A549 (cell line): ENCODE results near the gene TMEM203. TPM values are rescaled to one million over a fixed set of nuclear protein-coding genes. Genes with fewer than 3 reads are reported as not detected.

ENCODE experiments used
- ATAC-seq, 2 experiments: fragments of 200-7000 bp in 1 of 2; fragments of >200 bp in 1 of 2; cut with Nextera tagmentation in 1 of 2; cut with Tn5 transposase in 1 of 2; 3 replicates each; pipeline versions ENCODE4 v1.8.0 to v1.9.1; 2018 to 2020; ENCODE audit warnings: mild to moderate bottlenecking in 1 of 2, moderate library complexity in 1 of 2
- CTCF ChIA-PET: fragments of 300-600 bp; sonication (Branson Sonifier 250); formaldehyde crosslinking; extraction: SDS; loops from one replicate; lab custom pipeline; 2021; ENCODE audit warnings: antibody characterized with exemption, inconsistent platforms; lab: Yijun Ruan, JAX
- POLR2A ChIA-PET: fragments of 350-600 bp; formaldehyde crosslinking; extraction: SDS; loops from one replicate; lab custom pipeline; 2021; ENCODE audit warnings: antibody characterized with exemption, inconsistent platforms; lab: Yijun Ruan, JAX
- DNase-seq, 2 experiments: peaks; one replicate each; pipeline versions ENCODE4 v3.0.0 to v3.0.0-alpha.2; 2011 to 2016; ENCODE audit warnings: low read depth in 1 of 2, low spot score in 1 of 2
- FAIRE-seq: peaks from 2 replicates; lab custom pipeline; 2011; peaks lifted over from hg19 to GRCh38; lab: Jason Lieb, UNC
- H3K27ac ChIP-seq, 2 experiments: fragments of >200 bp; sonication (Bioruptor Twin); formaldehyde crosslinking; 3 replicates each; pipeline ENCODE4 v1.5.1; 2016 to 2017
- H3K4me1 ChIP-seq: fragments of >200 bp; sonication (Bioruptor Twin); formaldehyde crosslinking; 3 replicates; pipeline ENCODE4 v1.6.1; 2016
- H3K4me2 ChIP-seq: fragments of >200 bp; sonication (Bioruptor Twin); formaldehyde crosslinking; 3 replicates; pipeline ENCODE4 v1.6.1; 2016
- H3K4me3 ChIP-seq: fragments of >200 bp; sonication (Bioruptor Twin); formaldehyde crosslinking; 3 replicates; pipeline ENCODE4 v1.5.1; 2016
- H3K9me3 ChIP-seq: fragments of >200 bp; sonication (Bioruptor Twin); formaldehyde crosslinking; 3 replicates; pipeline ENCODE4 v1.6.1; 2016
- CBX8 ChIP-seq: fragments of 200-600 bp; sonication (generic); IDR thresholded peaks from 2 replicates; pipeline ENCODE4 v1.6.1; 2016
- CHD2 ChIP-seq: fragments of 150-350 bp; IDR thresholded peaks from 2 replicates; pipeline ENCODE4 v1.6.1; 2014; ENCODE audit warnings: low read length; ENCODE audit not compliant: partially characterized antibody
- ESRRA ChIP-seq: fragments of 150-350 bp; IDR thresholded peaks from 2 replicates; pipeline ENCODE4 v1.6.1; 2014; ENCODE audit warnings: mild to moderate bottlenecking, low read length, borderline replicate concordance
- FOSL2 ChIP-seq, 2 experiments: fragments of 450-650 bp in 1 of 2; fragments of >200 bp in 1 of 2; sonication (Bioruptor Twin) in 1 of 2; formaldehyde crosslinking; IDR thresholded peaks; 2 replicates each; pipeline versions ENCODE4 v1.5.0 to v1.6.1; 2016 to 2020; ENCODE audit warnings: mild to moderate bottlenecking in 1 of 2, moderate library complexity in 1 of 2
- KDM5A ChIP-seq: fragments of 200-600 bp; sonication (generic); IDR thresholded peaks from 2 replicates; pipeline ENCODE4 v1.6.1; 2016; ENCODE audit warnings: antibody characterized with exemption, mild to moderate bottlenecking
- MYC ChIP-seq: IDR thresholded peaks from 2 replicates; pipeline ENCODE4 v1.6.1; 2012; ENCODE audit warnings: mild to moderate bottlenecking, inconsistent platforms, low read length, improper control_type of control experiment, borderline replicate concordance
- POLR2A ChIP-seq: IDR thresholded peaks from 2 replicates; pipeline ENCODE4 v1.6.1; 2012; ENCODE audit warnings: mild to moderate bottlenecking, low read length
- ZFP36 ChIP-seq: fragments of 450-650 bp; IDR thresholded peaks from 2 replicates; pipeline ENCODE4 v1.6.1; 2014; ENCODE audit warnings: borderline replicate concordance; ENCODE audit not compliant: partially characterized antibody
- WGBS: methylation state at CpG from one replicate; pipeline ENCODE4 v1.1.6; 2017; ENCODE audit errors: missing lambda C conversion rate; 5-methylcytosine and 5-hydroxymethylcytosine counted together
- polyA plus RNA-seq, 4 experiments: library from polyadenylated mRNA; depleted of rRNA in 3 of 4; stranded (reverse); fragments of >200 nt; fragmentation: RNase III in 1 of 4; extraction: RNeasy Plus Mini Kit Qiagen cat#74134 plus additional on column Dnase treatment in 1 of 4; gene quantifications; 2 replicates in 3 of 4; 3 replicates in 1 of 4; pipeline ENCODE4 v1.2.3, GENCODE V29; 2011 to 2017
- TF ChIP-seq, protein P1 (sequence below): IDR thresholded peaks from 2 replicates; pipeline ENCODE4 v1.6.1; 2012; ENCODE audit warnings: low read depth, borderline replicate concordance
- TF ChIP-seq, protein P2 (sequence below): fragments of 250-450 bp; sonication (Bioruptor Pico); IDR thresholded peaks from 2 replicates; pipeline ENCODE4 v1.5.0; 2020; ENCODE audit warnings: low read depth, mild to moderate bottlenecking, moderate library complexity
- TF ChIP-seq, protein P3 (sequence below): fragments of 450-650 bp; IDR thresholded peaks from 2 replicates; pipeline ENCODE4 v1.6.1; 2014; ENCODE audit warnings: antibody characterized with exemption
- TF ChIP-seq, protein P4 (sequence below): fragments of >200 bp; sonication (Bioruptor Twin); formaldehyde crosslinking; IDR thresholded peaks from 3 replicates; pipeline ENCODE4 v1.6.1; 2016

The TMEM203 gene
- polyA plus RNA-seq, 2 of the 4 experiments (the other 2 are of a cell fraction): 31.0 to 47.3 TPM

DNA sequence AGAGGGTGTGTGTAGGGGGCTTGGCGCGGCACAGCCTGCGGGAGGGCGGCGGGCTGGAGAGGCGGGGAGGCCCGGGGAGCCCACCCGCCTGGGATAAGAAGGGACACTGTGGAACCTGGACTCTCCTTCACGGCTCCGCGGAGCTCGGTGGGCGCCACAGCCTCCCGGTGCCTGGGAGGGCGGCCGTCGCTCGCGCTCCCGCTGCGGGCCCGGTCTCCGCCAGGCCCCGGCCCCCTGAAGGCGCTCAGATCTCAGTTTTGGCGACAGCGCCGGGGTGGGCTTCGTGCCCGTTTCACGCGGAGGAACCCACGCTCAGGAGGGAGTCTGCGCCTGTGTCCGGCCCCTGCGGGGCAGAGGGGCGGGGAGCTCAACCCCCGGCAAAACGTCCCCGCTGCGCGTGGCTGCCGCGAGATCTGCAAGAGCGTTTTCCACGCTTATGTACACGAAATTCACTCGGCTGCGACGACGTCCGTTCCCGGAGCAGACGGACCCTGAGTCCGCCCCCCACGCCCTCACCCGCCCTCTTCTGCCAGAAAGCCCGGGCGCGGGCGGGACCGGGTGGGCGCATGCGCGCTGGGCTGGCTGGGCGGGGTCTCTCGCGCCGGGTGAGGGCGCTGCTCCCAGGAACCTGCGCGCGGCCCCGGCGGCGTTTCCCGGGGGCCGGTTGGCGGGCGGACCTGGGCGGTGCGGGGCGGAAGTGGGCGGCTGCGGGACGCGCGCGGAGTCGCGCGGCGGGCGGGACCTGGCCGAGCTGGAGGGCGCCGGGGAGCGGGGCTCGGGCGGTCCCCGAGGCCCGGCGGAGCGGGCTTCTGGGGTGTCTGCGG lies 49.4 kb upstream of the TMEM203 start, which contains the start of gene NELFB (continued):
- TF ChIP-seq FOSL2 (IDR thresholded peaks at IDR 0.05) (no peak), FOSL2 (CRISPR knock-in tag; IDR thresholded peaks at IDR 0.05) (peak; percentile 19; the same call in 1 of the 2 replicates), POLR2A (peak; percentile 90)

DNA sequence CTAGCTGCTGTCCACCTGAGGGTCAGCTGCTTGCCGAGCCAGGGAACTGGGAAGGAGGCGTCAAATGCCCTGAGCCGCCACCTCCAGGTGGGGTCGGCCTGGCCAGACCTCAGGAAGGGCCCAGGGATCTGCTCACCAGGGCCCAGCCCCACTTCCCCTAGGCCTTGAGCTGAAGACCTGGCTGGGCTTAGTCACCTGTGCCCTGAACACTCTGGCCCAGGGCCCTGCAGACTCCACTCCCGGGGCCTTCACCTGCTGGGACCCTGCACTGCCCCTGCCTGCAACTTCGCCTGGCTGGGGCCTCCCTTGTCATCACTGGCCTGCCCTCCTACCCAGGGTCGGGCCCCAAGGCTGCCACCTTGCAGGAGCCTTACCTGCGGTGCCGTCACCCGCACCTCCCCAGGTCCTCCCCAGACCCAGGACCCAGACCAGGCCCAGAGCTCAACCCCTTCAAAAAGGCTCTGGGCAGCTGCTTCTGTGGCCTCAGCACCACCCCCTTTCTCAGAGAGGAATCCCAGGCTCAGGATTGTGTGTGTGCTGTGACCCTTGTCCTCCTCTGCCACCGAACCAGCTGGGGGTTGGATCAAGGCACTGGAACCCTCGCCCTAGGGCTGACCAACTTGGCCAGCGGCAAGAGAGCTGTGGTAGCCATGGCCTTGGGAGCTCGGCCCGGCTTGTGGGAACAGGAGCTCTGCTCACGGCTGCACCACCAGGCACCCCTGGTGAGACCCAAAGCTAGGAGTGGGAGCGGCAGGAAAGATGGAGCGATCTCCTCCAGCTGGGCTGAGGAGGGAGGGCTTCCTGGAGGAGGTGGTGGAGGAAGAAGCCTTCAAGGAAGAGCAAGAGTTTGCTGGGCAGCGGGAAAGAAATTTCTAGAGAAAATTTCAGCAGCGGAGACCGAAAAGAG lies 48.5 kb upstream of the TMEM203 start:
- ATAC-seq (peak; percentile 12 to 32; a peak in 5 of 6 replicates), DNase-seq (no peak), FAIRE-seq (no peak)
- ChIA-PET CTCF (interaction anchor here (0.8 to 17.1 kb wide), 11 partner anchors 12 to 225 kb away, joined by 3 to 236 read pairs (median 3); partner anchors contain the start of genes NRARP, RNF224 and TUBB4B), POLR2A (interaction anchor here (0.7 to 4.7 kb wide), 4 partner anchors 11 to 103 kb away, joined by 3 to 97 read pairs (median 4); partner anchors contain the start of genes TPRN and TUBB4B)
- 81% methylated on average over 17 of the region's 21 CpGs for WGBS
- Histone ChIP-seq H3K4me3 (peak overlapping the region; percentile 93), H3K4me2 (peak overlapping the region; percentile 87), H3K4me1 (peaks cover 20% of the 10 kb centered on the region), H3K9me3 (no peaks in the 10 kb centered on the region), H3K27ac (peak overlapping the region; percentile 90 to 98)
- peak; percentile 92 for TF ChIP-seq ZFP36
- TF ChIP-seq, protein P1, sequence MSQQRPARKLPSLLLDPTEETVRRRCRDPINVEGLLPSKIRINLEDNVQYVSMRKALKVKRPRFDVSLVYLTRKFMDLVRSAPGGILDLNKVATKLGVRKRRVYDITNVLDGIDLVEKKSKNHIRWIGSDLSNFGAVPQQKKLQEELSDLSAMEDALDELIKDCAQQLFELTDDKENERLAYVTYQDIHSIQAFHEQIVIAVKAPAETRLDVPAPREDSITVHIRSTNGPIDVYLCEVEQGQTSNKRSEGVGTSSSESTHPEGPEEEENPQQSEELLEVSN: no peak

DNA sequence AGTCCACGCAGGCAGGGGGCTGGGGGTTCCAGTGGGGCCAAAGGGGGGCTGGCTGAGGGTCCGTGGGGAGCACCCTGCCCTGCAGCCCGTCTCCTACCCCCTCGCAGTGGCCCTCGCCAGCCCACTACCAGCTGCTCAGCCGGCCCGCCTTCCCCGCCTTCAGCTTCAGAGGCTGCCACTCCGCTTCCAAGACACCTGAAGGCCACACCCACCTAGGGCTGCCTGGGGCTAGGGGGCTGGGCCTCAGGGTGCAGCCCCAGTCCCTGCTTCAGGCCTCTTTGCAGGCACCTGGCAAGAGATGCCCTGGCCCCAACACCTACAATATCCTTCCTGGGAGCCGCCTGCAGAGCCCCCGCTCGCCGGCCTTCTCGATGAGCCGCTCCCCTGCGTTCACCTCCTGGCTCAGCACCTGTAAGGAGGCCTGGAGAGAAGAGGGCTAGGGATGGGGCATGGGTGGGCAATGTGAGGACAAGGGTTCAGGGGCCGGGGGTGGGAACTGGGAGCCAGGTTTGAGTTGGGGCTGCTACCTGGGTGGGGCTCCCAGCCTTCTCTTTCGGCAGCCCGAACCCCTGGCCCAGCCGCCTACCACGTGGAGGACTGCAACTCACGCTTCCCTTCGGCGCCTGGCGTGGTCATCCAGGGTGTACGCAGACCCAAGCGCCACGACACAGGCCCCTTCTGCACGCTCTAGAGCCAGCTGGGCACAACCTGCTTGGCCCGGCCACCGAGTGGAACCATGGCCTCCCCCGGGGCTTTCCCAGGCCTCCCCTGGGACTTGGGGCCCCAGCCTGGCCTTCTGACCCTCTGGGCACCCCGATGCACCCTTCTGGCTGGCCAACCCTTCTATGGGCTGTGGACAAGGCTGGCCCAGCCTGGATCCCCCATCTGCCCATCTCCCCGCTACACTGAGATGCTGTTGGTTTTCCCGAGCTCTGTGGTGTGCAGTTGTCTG lies 47.4 kb upstream of the TMEM203 start:
- DNase-seq (no peak), FAIRE-seq (no peak)
- 88% methylated on average over 31 of the region's 35 CpGs for WGBS
- Histone ChIP-seq H3K4me1 (peaks cover 20% of the 10 kb centered on the region), H3K4me2 (no peak overlapping the region), H3K9me3 (no peaks in the 10 kb centered on the region), H3K27ac (no peak overlapping the region), H3K4me3 (no peak overlapping the region)
- POLR2A ChIA-PET: interaction anchor here (0.6 to 4.7 kb wide), 3 partner anchors 9 to 147 kb away, joined by 3 to 97 read pairs (median 3); partner anchors contain the start of gene TUBB4B
- CTCF ChIA-PET: interaction anchor here (1.1 to 17.1 kb wide), 4 partner anchors 10 to 224 kb away, joined by 3 to 236 read pairs (median 4); partner anchors contain the start of gene TUBB4B
- TF ChIP-seq, protein P2, sequence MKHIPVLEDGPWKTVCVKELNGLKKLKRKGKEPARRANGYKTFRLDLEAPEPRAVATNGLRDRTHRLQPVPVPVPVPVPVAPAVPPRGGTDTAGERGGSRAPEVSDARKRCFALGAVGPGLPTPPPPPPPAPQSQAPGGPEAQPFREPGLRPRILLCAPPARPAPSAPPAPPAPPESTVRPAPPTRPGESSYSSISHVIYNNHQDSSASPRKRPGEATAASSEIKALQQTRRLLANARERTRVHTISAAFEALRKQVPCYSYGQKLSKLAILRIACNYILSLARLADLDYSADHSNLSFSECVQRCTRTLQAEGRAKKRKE (CRISPR knock-in tag): no peak
- TF ChIP-seq KDM5A: no peak
- no peak for TF ChIP-seq MYC
- TF ChIP-seq, protein P3, sequence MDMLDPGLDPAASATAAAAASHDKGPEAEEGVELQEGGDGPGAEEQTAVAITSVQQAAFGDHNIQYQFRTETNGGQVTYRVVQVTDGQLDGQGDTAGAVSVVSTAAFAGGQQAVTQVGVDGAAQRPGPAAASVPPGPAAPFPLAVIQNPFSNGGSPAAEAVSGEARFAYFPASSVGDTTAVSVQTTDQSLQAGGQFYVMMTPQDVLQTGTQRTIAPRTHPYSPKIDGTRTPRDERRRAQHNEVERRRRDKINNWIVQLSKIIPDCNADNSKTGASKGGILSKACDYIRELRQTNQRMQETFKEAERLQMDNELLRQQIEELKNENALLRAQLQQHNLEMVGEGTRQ: no peak
- no peak for TF ChIP-seq CBX8
- TF ChIP-seq, protein P4, sequence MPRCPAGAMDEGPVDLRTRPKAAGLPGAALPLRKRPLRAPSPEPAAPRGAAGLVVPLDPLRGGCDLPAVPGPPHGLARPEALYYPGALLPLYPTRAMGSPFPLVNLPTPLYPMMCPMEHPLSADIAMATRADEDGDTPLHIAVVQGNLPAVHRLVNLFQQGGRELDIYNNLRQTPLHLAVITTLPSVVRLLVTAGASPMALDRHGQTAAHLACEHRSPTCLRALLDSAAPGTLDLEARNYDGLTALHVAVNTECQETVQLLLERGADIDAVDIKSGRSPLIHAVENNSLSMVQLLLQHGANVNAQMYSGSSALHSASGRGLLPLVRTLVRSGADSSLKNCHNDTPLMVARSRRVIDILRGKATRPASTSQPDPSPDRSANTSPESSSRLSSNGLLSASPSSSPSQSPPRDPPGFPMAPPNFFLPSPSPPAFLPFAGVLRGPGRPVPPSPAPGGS: no peak
- no peak for TF ChIP-seq CHD2
- TF ChIP-seq ESRRA: no peak
- TF ChIP-seq, all 56 proteins: peak for 0
- ATAC-seq: no peak
